ENCODE measurements around the gene DBX1.
"Not testable (repeated sequence)": the region's sequence is repeated elsewhere in the genome, so short reads cannot be mapped to it uniquely, and the experiment has no call there.

The DBX1 gene

DNA sequence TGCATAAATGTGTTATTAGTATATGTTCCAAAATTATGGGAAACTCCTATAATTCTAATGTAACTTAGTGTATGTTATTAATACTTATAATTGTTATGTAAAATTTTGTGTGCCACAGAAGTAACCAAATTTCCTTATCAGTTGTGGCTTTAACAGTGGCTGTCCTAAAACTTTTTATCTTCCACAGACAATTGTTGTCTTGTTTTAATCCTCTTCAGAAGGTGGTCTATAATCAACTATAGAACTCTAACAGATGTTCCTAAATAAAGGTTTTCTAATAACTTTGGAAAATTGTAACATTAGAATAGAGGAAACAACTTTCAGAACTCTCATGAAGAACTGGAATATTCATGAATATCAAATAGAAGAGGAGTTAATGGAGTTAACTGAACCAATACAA is 44.4 kb upstream of the DBX1 start:
- H3K4me3 ChIP-seq (ENCODE audit: severe bottlenecking), result no peak overlapping the region
- no peaks in the 10 kb centered on the region for H3K36me3 ChIP-seq (ENCODE audit: low read depth)
- no peaks in the 10 kb centered on the region for H3K4me1 ChIP-seq (ENCODE audit: insufficient read depth, poor library complexity, severe bottlenecking)
- DNase-seq (ENCODE audit: low spot score), result no peak
- H3K9me3 ChIP-seq (ENCODE audit: severe bottlenecking), result no peaks in the 10 kb centered on the region
- TF ChIP-seq CTCF (IDR thresholded peaks at IDR 0.05; ENCODE audit: poor library complexity, severe bottlenecking), result no peak
- ATAC-seq (ENCODE audit: low read depth), result no peak
- H3K27me3 ChIP-seq (ENCODE audit: insufficient read depth, poor library complexity, severe bottlenecking), result peaks cover 78% of the 10 kb centered on the region
- H3K27ac ChIP-seq (ENCODE audit: poor library complexity, severe bottlenecking), result no peak overlapping the region

DNA sequence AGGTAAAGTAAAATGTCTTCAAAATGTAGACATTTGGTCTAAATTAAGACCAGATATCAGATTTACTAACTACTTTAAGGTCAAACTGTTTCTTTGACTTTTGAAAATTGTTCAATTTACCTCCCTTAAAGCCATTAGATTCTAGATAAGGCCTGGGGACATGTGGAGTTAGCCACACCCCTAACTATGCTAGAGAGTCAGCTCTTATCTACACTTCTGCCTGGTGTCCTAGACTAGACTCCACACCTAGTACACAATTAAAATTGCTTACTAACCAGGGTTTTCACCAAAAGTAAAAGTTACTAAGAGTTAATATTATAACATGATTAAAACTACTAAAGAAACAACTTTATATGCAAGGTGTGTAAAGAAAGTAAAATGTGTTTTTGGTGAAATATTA is 43.6 kb upstream of the DBX1 start:
- no peaks in the 10 kb centered on the region for H3K36me3 ChIP-seq (ENCODE audit: low read depth)
- H3K4me1 ChIP-seq (ENCODE audit: insufficient read depth, poor library complexity, severe bottlenecking), result no peaks in the 10 kb centered on the region
- ATAC-seq (ENCODE audit: low read depth), result no peak
- H3K27me3 ChIP-seq (ENCODE audit: insufficient read depth, poor library complexity, severe bottlenecking), result peaks cover 70% of the 10 kb centered on the region
- TF ChIP-seq CTCF (IDR thresholded peaks at IDR 0.05; ENCODE audit: poor library complexity, severe bottlenecking), result no peak
- no peak overlapping the region for H3K4me3 ChIP-seq (ENCODE audit: severe bottlenecking)
- no peaks in the 10 kb centered on the region for H3K9me3 ChIP-seq (ENCODE audit: severe bottlenecking)
- no peak for DNase-seq (ENCODE audit: low spot score)
- H3K27ac ChIP-seq (ENCODE audit: poor library complexity, severe bottlenecking), result no peak overlapping the region

DNA sequence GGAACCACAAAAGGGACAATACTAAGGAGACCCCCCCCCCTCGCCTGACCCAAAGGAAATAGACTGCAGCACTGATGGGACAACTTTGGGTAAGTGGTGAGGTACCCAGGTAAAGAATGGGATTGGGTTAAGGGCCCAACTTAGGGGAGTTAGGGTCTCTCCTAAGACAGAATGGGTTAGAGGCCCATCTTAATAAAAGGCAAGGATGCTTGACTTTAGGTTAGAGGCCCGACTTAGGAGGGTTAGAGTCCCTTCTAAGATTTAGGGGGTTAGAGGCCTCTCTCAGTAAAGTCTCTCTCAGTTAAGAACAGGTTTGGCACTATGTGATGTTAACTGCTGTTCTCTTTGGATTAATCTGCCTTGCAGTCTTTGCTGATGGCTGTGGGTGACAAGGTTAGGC is 41.0 kb upstream of the DBX1 start:
- no peaks in the 10 kb centered on the region for H3K4me1 ChIP-seq (ENCODE audit: insufficient read depth, poor library complexity, severe bottlenecking)
- no peaks in the 10 kb centered on the region for H3K9me3 ChIP-seq (ENCODE audit: severe bottlenecking)
- ATAC-seq (ENCODE audit: low read depth) (no peak), DNase-seq (ENCODE audit: low spot score) (no peak)
- no peaks in the 10 kb centered on the region for H3K36me3 ChIP-seq (ENCODE audit: low read depth)
- TF ChIP-seq CTCF (IDR thresholded peaks at IDR 0.05; ENCODE audit: poor library complexity, severe bottlenecking), result no peak
- H3K27me3 ChIP-seq (ENCODE audit: insufficient read depth, poor library complexity, severe bottlenecking), result peaks cover 50% of the 10 kb centered on the region
- H3K4me3 ChIP-seq (ENCODE audit: severe bottlenecking), result no peak overlapping the region
- no peak overlapping the region for H3K27ac ChIP-seq (ENCODE audit: poor library complexity, severe bottlenecking)

DNA sequence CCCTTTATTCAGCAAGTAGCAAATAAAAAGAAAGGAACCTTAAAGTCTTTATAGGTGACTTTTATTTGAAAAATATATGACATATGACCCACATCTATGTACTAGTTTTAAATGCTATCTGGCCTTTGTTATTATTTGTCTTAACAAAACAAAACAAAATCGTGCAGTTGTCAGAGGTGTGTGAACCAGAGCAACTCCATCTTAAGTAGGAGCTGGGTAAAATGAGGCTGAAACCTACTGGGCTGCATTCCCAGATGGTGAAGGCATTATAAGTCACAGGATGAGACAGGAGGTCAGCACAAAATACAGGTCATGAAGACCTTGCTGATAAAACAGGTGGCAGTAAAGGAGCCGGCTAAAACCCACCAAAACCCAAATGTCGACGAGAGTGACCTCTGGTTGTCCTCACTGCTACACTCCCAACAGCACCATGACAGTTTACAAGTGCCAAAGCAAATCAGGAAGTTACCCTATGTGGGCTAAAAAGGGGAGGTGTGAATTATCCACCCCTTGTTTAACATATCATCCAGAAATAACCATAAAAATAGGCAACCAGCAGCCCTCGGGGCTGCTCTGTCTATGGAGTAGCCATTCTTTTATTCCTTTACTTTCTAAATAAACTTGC is 40.2 kb upstream of the DBX1 start:
- not testable (repeated sequence) for H3K36me3 ChIP-seq (ENCODE audit: low read depth); H3K9me3 ChIP-seq (ENCODE audit: severe bottlenecking); H3K4me1 ChIP-seq (ENCODE audit: insufficient read depth, poor library complexity, severe bottlenecking); H3K4me3 ChIP-seq (ENCODE audit: severe bottlenecking); DNase-seq (ENCODE audit: low spot score); ATAC-seq (ENCODE audit: low read depth); H3K27ac ChIP-seq (ENCODE audit: poor library complexity, severe bottlenecking)
- H3K27me3 ChIP-seq (ENCODE audit: insufficient read depth, poor library complexity, severe bottlenecking), result peaks cover 42% of the 10 kb centered on the region

DNA sequence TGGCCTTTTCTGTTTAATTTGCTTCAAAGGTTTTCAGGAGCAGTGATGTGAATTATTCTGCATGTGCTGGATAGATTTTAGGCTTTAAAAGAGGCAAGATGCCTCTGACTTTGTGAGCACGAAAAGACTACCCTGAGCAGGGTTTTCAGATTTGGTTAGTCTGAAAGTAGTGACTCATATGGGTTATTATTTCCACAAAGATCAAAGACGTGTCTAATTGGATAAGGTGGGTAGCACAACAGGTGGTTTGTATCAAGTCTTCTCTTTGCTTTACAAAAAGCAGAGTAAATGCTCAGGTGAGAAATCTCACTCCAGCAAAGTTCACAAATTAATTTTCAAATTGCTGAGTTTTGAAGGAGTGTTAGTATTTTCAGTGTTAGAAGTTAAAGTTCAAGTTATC is 37.6 kb upstream of the DBX1 start:
- no peak for TF ChIP-seq CTCF (IDR thresholded peaks at IDR 0.05; ENCODE audit: poor library complexity, severe bottlenecking)
- Histone ChIP-seq H3K36me3 (ENCODE audit: low read depth) (no peaks in the 10 kb centered on the region), H3K4me3 (ENCODE audit: severe bottlenecking) (no peak overlapping the region), H3K27ac (ENCODE audit: poor library complexity, severe bottlenecking) (no peak overlapping the region), H3K4me1 (ENCODE audit: insufficient read depth, poor library complexity, severe bottlenecking) (no peaks in the 10 kb centered on the region), H3K9me3 (ENCODE audit: severe bottlenecking) (no peaks in the 10 kb centered on the region), H3K27me3 (ENCODE audit: insufficient read depth, poor library complexity, severe bottlenecking) (peaks cover 20% of the 10 kb centered on the region)
- DNase-seq (ENCODE audit: low spot score) (no peak), ATAC-seq (ENCODE audit: low read depth) (no peak)

Data from RWPE2 (cell line).